KBM-7 (cell line): ENCODE data around the gene DGKI.

Experiments
- DNase-seq: peaks from one replicate; pipeline ENCODE4 v3.0.0-alpha.2; 2015
- in situ Hi-C: fragments of 300-500 bp; cut with MboI; formaldehyde crosslinking; loops from 2 replicates; pipeline ENCODE4 v1.14.3; 2020; ENCODE audit warnings: low sequenced_read_pairs, low pct_unique_long_range_greater_than_20kb, mixed read lengths

Gene DGKI

GRCh38 chr7:137592232-137592896 lies 254.4 kb downstream of the DGKI start:
- in situ Hi-C loops = no loop called here
- peak; percentile 37 for DNase-seq

DNA sequence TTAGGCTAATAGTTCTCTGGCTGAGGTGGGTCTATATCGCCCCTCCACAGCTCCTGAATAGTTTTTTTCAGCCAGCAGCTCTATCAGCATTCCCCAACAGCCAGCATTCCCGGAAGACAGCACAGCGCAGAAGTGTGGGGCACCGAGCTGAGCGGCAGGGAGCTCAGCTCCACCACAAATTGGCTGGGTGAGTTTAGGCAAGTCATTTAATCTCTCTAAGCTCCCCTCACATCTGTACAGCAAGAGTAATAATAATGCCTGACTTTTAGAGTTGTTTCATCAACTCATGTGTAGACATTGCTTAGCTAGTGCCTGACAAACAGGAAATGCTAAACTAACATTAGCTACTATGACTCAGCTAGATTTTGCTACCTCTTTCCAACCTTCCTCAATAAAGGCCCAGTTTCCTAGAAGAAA lies 255.3 kb downstream of the DGKI start:
- DNase-seq = no peak
- in situ Hi-C loops = no loop called here

GRCh38 chr7:137590756-137591305 lies 255.9 kb downstream of the DGKI start:
- in situ Hi-C loops = no loop called here
- no peak for DNase-seq

DNA sequence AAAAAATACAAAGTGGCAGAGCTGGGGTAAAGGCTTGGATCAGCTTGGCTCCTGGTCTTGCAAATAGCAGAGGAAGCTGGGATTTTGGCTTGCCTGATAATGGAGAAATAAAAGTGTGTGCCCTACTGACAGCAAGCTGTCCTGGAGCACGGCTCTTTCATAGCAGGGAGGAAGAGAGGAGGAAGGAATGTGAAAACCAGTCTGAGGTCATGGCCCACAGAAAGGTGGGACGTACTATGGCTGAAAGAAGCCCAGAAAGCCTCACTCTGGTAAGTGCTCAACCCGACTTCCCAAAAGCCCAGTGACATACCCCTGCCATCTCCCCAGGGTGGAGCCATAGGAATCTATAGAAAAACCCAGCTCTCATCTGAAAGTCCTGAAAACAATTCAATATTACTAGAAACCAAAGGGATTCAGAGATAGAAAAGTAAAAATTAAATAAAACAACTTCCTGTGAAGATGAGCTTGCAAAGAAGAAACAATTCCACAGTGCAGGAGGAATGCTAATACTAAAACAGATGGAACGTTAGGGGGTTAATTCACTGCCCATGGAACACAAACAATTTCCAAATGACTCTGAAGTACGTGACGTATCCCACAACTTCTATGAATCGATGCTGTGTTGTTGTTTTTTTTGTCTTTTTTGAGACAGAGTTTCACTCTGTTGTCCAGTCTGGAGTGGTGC lies 256.6 kb downstream of the DGKI start:
- DNase-seq = no peak
- in situ Hi-C loops = no loop called here

GRCh38 chr7:137587326-137587725 lies 259.4 kb downstream of the DGKI start:
- in situ Hi-C loops = no loop called here
- no peak for DNase-seq

DNA sequence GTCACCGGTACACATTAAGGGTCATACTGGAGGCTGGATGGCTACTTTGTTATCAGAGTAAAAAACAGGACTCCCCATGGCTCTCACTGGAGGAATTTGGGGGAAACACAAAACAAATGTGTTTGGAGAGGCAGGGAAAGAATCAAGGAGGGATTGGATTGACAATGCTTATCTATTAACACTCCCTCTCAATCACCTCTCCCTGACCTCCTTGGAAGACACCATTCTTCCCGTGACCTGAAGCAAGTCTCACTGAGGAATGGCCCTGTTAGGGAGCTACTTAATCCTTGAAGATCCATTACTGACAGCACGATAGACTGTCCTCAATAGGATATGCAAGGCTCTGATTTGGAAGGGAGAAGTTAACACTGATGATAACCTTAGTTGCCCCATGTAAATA lies 261.2 kb downstream of the DGKI start:
- in situ Hi-C loops = no loop called here
- DNase-seq = no peak

DNA sequence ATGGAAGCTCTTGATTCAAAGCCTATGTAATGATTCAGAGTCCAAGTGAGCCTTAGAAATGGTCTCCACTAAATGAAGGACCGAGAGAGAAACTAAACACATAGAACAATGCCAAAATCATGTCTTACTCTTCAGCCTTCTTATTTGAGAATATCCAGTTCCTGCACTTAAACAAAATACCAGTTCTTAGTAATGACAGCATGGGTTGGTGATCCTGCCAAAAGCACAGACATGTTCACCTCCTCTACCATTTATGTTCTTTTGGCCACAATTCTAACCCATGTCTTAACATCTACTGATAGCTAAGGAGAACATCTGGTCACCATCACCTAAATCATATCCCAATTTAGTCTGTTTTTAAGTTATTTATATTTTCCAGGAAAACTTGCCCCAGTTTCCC lies 263.6 kb downstream of the DGKI start:
- no peak for DNase-seq
- in situ Hi-C loops = no loop called here

DNA sequence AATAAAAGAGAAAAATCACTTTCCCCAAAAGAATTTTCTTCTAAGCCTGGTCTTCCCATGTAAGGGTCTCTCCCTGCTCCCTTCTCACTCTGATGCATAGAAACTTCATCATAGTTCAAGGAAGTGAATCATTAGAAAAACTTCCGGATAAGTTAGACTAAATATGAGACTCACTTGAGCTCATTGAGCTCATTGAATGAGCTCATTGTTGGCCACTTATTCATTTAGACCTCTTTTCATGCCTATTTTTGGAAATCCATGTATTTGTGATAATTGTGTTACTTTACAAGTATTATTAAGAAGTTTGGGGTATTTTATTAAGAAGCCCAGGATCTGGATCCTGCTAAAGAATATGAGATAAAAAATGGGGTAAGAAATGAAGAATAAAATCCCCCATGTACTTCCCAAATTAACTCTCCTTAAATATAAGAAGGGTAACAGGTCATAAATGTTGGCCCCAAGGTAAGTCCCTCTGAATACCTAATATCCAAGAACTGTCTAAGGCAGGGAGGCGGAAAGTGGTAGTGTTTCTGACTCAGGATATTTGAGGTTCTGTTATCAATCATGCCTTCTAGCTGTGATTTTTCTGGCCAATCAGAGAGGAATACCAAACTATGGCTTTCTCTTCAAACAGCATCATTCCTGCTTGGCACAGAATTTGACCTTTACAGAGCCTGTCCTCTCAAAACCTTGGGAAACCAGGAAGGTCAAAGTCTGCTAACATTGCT lies 266.7 kb downstream of the DGKI start:
- DNase-seq = no peak
- in situ Hi-C loops = no loop called here

- no peak for DNase-seq
- in situ Hi-C loops = no loop called here
Observed at GRCh38 chr7:137578541-137578940, 268.2 kb downstream of the DGKI start.

- in situ Hi-C loops = no loop called here
- no peak for DNase-seq
Observed at GRCh38 chr7:137577184-137577583, 269.6 kb downstream of the DGKI start.

DNA sequence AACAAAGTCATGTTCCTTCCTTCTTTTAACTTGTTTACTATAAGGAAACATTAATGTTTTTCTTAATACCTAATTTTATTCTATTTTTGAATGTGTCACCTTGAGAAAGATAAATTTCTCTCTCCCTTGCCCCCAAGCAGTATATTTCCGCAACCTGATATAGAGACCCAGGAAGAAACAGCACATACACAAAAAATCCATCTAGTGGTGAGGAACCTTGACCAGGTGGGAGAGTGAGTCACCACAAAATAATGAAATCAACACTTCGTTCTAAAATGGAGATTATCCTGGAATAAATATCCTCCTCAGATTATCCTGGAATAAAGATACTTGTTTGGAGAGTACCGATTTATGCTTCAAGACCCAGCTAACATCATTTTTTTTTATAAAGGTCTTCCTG lies 270.3 kb downstream of the DGKI start:
- DNase-seq = no peak
- in situ Hi-C loops = no loop called here

GRCh38 chr7:137574812-137575211 lies 272.0 kb downstream of the DGKI start:
- in situ Hi-C loops = no loop called here
- no peak for DNase-seq

DNA sequence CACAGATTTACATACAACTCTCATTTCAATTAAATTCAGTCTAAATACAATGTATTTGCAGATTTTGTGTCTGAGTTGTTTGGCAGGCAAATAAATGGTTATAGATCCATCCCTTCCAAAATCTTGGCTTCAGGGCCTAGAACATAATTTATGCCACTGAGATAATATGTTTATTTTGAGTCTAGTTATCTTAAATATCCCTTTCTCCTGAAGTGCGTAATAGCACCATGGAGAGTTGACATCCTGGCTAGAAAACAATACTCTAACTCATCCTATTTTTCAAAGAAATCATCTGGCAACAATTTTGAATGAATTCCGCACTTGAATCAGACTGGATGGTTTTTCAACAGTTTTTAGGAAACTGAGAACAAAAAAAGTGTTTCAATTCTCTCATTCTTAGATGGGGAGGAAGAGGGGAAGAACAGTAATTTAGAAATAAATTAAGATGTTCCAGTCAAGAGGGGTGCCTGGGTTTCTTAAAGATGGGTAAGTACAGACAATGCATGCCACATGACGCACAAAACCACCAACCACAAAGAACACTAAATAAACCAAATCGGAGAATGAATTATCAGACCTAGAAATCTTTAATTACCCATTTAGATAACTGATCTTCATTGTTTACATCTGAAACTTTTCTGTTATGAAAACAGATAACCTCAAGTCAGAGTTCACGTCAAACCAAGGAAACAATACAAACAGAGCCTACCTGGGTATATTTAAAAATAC lies 274.6 kb downstream of the DGKI start:
- DNase-seq = no peak
- in situ Hi-C loops = no loop called here

GRCh38 chr7:137564677-137565076 lies 282.1 kb downstream of the DGKI start:
- DNase-seq = no peak
- in situ Hi-C loops = no loop called here

- in situ Hi-C loops = no loop called here
- no peak for DNase-seq
Observed at GRCh38 chr7:137563981-137564380, 282.8 kb downstream of the DGKI start.

DNA sequence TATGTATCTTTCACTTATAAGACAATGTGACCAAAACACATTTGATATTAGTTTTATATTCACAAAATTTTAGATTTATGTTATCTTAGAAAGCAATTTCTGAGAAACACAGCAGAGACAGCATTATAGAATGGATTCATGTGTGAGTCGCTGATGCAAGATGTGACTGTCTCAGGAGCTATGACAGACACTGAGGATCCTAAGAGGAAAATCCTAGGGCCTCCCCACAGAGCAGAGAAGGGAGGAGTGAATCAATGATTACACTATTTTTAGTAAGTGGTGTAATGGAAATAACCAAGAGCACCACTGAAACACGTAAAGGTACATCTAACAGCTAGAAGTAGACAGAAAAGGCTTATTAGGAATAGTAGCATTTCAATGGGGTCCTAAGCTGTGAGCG lies 299.3 kb downstream of the DGKI start:
- no peak for DNase-seq
- in situ Hi-C loops = no loop called here

GRCh38 chr7:137546671-137547070 lies 300.1 kb downstream of the DGKI start:
- no peak for DNase-seq
- in situ Hi-C loops = no loop called here

- DNase-seq = no peak
- in situ Hi-C loops = no loop called here
Observed at GRCh38 chr7:137546009-137546408, 300.8 kb downstream of the DGKI start.

DNA sequence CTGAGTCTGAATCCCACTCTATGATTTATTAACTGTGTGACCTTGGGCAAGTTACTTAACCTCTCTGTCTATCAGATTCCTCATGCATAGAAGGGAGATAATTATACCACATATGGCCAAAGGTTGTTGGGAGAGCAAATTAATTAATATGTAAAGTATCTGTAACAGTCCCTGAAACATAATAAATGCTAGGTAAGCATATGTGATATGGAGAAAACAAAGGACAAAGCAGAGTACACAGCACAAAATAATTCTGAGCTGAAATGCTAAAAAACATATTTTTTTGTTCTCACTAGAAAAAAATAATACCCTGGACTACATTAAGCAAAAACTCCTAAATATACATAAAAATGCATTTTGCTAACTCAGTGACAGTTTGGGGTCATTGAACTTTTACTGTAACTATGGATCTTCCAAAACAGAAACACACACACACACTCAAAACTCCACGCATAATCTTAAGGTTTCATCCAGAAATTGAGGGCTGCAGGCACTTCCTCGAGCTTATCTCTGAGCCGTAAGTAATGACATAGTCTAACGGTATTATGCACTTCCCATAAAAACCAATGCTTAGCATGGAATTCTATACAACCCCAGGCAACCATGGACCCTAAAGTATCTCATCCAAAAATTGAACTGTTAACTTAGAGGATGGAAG lies 301.6 kb downstream of the DGKI start:
- DNase-seq = no peak
- in situ Hi-C loops = no loop called here
